Measurements from ENCODE around the gene DNAJB7.
"Not testable (repeated sequence)": the region's sequence is repeated elsewhere in the genome, so short reads cannot be mapped to it uniquely, and the experiment has no call there.

Gene DNAJB7

DNA sequence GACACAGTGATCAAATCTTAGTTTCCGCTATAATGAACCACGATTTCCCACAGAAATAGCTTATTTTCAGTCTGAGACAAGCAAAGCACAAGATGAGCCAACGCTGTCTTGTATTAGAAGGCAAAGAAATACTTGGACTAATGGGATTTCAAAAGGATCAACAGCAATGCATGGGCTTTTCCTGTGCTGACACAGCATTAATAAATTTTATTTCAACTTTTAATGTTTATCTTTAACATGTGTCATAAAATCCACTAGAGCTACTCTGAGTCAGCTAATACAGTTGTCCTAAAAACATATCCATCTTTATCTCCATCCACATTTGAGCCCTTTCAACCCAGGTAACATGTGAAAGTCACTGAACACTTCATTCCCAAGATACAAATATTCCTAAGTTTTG lies 27.3 kb downstream of the DNAJB7 start:
- no peak for DNase-seq (ENCODE audit: low read depth)
- TF ChIP-seq POLR2A (IDR thresholded peaks at IDR 0.05; ENCODE audit: extremely low read depth, insufficient read length) (no peak), MYC (IDR thresholded peaks at IDR 0.05; ENCODE audit: low read depth, low read length) (no peak)
- TF ChIP-seq, protein P1, sequence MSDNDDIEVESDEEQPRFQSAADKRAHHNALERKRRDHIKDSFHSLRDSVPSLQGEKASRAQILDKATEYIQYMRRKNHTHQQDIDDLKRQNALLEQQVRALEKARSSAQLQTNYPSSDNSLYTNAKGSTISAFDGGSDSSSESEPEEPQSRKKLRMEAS (IDR thresholded peaks at IDR 0.05; ENCODE audit: low read depth, low read length) = no peak
- TF ChIP-seq, protein P2, sequence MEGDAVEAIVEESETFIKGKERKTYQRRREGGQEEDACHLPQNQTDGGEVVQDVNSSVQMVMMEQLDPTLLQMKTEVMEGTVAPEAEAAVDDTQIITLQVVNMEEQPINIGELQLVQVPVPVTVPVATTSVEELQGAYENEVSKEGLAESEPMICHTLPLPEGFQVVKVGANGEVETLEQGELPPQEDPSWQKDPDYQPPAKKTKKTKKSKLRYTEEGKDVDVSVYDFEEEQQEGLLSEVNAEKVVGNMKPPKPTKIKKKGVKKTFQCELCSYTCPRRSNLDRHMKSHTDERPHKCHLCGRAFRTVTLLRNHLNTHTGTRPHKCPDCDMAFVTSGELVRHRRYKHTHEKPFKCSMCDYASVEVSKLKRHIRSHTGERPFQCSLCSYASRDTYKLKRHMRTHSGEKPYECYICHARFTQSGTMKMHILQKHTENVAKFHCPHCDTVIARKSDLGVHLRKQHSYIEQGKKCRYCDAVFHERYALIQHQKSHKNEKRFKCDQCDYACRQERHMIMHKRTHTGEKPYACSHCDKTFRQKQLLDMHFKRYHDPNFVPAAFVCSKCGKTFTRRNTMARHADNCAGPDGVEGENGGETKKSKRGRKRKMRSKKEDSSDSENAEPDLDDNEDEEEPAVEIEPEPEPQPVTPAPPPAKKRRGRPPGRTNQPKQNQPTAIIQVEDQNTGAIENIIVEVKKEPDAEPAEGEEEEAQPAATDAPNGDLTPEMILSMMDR (IDR thresholded peaks at IDR 0.05; ENCODE audit: low read depth, low read length) = no peak
- H3K4me3 ChIP-seq (ENCODE audit: low read depth, low read length) = no peak overlapping the region

DNA sequence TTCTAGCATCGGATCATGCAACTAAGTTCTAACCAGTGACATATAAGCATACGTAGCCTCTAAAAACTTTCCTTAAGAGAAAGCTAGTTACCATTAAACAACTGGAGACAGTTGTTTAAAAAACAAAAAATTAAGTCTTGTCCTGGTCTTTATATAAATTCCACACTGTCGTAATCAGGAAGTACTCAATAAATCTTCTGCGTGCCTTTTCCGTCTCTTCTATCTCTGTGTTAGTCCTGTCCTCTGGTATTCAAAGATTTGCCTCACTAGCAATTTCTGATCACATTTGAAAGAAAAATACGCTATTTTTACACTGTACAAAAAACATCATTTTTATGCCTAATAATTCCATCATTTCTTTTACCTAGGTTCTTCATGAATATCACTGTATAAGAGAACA lies 32.8 kb downstream of the DNAJB7 start:
- no peak for DNase-seq (ENCODE audit: low read depth)
- no peak overlapping the region for H3K4me3 ChIP-seq (ENCODE audit: low read depth, low read length)
- TF ChIP-seq, protein P2 (IDR thresholded peaks at IDR 0.05; ENCODE audit: low read depth, low read length) = no peak
- TF ChIP-seq MYC (IDR thresholded peaks at IDR 0.05; ENCODE audit: low read depth, low read length) = no peak
- TF ChIP-seq, protein P1 (IDR thresholded peaks at IDR 0.05; ENCODE audit: low read depth, low read length) = no peak
- no peak for TF ChIP-seq POLR2A (IDR thresholded peaks at IDR 0.05; ENCODE audit: extremely low read depth, insufficient read length)

DNA sequence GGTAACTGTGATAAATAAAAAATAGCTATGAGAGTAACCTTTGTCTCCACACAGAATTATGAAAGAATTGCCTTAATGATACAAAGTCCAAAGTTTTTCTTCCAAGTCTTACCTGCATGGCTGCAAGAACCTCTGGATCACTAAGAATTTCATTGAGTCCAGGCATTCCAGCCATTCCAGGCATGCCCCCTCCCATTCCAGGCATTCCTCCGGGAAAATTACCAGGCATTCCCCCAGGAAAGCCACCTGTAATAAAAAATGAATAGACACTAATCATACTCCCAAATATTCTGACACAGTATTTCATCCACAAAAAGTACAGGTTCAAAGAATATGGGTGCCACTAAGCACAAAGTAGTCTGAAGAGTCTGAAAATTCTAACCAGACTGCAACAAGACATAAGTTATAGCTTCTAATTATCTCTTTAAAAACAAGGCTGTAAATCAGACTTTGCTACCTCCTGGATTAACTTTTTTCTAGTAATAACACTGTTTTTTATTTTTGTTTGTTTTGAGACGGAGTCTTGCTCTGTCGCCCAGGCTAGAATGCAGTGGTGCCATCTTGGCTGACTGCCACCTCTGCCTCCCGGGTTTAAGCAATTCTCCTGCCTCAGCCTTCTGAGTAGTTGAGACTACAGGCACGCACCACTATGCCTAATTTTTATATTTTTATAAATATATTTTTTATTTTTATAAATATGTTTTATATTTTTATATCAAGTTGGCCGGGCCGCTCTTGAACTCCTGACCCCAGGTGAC lies 34.8 kb downstream of the DNAJB7 start:
- no peak for DNase-seq (ENCODE audit: low read depth)
- TF ChIP-seq, protein P1 (IDR thresholded peaks at IDR 0.05; ENCODE audit: low read depth, low read length) = no peak
- TF ChIP-seq POLR2A (IDR thresholded peaks at IDR 0.05; ENCODE audit: extremely low read depth, insufficient read length) (no peak), MYC (IDR thresholded peaks at IDR 0.05; ENCODE audit: low read depth, low read length) (no peak)
- TF ChIP-seq, protein P2 (IDR thresholded peaks at IDR 0.05; ENCODE audit: low read depth, low read length) = no peak
- H3K4me3 ChIP-seq (ENCODE audit: low read depth, low read length) = no peak overlapping the region

DNA sequence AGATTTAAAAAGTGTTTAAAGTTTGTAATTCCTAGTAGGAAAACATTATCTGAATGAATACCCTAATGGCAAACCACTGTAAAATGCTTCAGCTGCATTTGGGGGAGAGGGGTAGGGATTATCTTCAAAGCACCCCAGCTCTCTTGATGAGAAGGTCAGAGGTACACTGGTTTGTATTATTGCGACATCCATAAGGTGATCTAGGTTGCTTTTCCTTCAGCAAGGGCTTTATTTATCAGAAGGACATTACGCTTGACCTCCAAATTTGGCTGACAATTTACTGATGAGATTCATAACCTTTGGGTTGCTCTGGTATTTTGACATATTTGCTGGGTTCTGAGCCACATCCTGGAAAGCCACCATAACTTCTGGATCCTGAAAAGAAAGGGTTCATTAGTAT lies 35.6 kb downstream of the DNAJB7 start:
- DNase-seq (ENCODE audit: low read depth); H3K4me3 ChIP-seq (ENCODE audit: low read depth, low read length): not testable (repeated sequence)

DNA sequence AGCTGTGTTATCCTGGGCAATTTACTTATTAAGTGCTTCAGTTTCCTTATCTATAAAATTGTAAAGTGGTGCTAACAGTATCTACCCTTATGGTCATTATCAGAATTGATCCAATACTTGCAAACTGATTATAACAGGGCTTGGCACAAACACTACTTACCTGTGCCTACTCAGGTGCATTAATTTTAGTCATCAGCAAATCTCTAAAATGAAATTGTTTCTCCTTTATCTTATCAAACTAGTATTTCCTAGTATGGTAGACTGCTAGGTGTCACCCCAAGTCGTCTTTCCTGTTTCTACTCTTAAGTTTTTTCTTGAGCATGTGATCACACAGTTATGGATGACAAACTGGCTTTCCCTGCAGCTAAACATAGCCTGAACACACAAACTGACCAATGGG lies 38.5 kb downstream of the DNAJB7 start:
- TF ChIP-seq POLR2A (IDR thresholded peaks at IDR 0.05; ENCODE audit: extremely low read depth, insufficient read length) (no peak), MYC (IDR thresholded peaks at IDR 0.05; ENCODE audit: low read depth, low read length) (no peak)
- TF ChIP-seq, protein P2 (IDR thresholded peaks at IDR 0.05; ENCODE audit: low read depth, low read length) = no peak
- TF ChIP-seq, protein P1 (IDR thresholded peaks at IDR 0.05; ENCODE audit: low read depth, low read length) = no peak
- H3K4me3 ChIP-seq (ENCODE audit: low read depth, low read length) = no peak overlapping the region
- DNase-seq (ENCODE audit: low read depth) = no peak

DNA sequence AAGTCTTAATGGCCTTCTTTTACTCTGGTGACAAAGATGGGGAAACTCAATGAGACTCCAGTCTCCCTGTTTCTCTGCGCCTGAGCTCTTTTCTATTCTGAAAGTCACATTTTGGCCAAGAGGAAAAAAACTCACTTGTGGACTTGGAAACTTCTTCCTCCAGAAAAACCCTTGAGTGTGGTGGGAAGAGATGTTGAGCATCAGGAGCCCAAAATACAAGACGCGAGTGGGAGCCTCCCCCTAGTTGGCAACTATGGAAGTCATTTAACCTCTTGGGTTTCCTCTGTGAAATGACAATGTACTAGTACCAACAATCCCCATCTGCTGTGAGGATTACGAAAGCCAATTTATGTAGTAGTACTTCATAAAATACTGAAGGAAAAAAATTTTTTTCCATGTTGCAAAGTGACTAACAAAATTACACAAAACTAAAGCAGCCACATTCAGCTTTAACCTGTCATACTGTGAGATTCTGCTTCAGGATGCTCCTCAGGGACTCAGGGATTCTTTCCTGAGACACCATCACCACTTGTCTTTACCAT lies 42.2 kb downstream of the DNAJB7 start:
- DNase-seq (ENCODE audit: low read depth) = peak; percentile 53
- TF ChIP-seq MYC (IDR thresholded peaks at IDR 0.05; ENCODE audit: low read depth, low read length) = no peak
- TF ChIP-seq, protein P1 (IDR thresholded peaks at IDR 0.05; ENCODE audit: low read depth, low read length) = no peak
- TF ChIP-seq POLR2A (IDR thresholded peaks at IDR 0.05; ENCODE audit: extremely low read depth, insufficient read length) = no peak
- TF ChIP-seq, protein P2 (IDR thresholded peaks at IDR 0.05; ENCODE audit: low read depth, low read length) = no peak
- H3K4me3 ChIP-seq (ENCODE audit: low read depth, low read length) = peak overlapping the region; percentile 68

Measured in NB4 (cell line).